HG03108 (cell line): ENCODE data around the gene B3GLCT.

Experiments
- ATAC-seq: cut with Tn5 transposase; IDR thresholded peaks from one replicate; pipeline ENCODE4 v1.9.1; 2021; ENCODE audit warnings: moderate library complexity; ENCODE audit not compliant: unreplicated experiment

B3GLCT gene

GRCh38 chr13:31267126-31267784 is 67.5 kb downstream of the B3GLCT start:
- ATAC-seq, result no peak

- ATAC-seq, result no peak
Measured at GRCh38 chr13:31274390-31274789, 74.6 kb downstream of the B3GLCT start.

- no peak for ATAC-seq
Measured at GRCh38 chr13:31276421-31276820, 76.6 kb downstream of the B3GLCT start.

- ATAC-seq, result no peak
Measured at GRCh38 chr13:31278869-31279268, 79.1 kb downstream of the B3GLCT start.

- ATAC-seq, result no peak
Measured at GRCh38 chr13:31282741-31283455, 83.1 kb downstream of the B3GLCT start.

GRCh38 chr13:31286930-31287329 is 87.2 kb downstream of the B3GLCT start:
- ATAC-seq, result no peak

GRCh38 chr13:31301119-31301518 is 101.3 kb downstream of the B3GLCT start:
- ATAC-seq, result no peak

- ATAC-seq, result no peak
Measured at GRCh38 chr13:31310356-31310755, 110.6 kb downstream of the B3GLCT start.

- no peak for ATAC-seq
Measured at GRCh38 chr13:31310786-31311185, 111.0 kb downstream of the B3GLCT start.

- ATAC-seq, result no peak
Measured at GRCh38 chr13:31311921-31312320, 112.1 kb downstream of the B3GLCT start.

- ATAC-seq, result no peak
Measured at GRCh38 chr13:31314961-31315360, 115.2 kb downstream of the B3GLCT start.

GRCh38 chr13:31320946-31321345 is 121.2 kb downstream of the B3GLCT start:
- ATAC-seq, result no peak

GRCh38 chr13:31321457-31321856 is 121.7 kb downstream of the B3GLCT start:
- ATAC-seq, result no peak

- no peak for ATAC-seq
Measured at GRCh38 chr13:31322026-31322425, 122.3 kb downstream of the B3GLCT start.

GRCh38 chr13:31322702-31323405 is 123.1 kb downstream of the B3GLCT start:
- ATAC-seq, result no peak

GRCh38 chr13:31327182-31327860 is 127.5 kb downstream of the B3GLCT start:
- ATAC-seq, result no peak

- ATAC-seq, result no peak
Measured at GRCh38 chr13:31328549-31329235, 128.9 kb downstream of the B3GLCT start.

- no peak for ATAC-seq
Measured at GRCh38 chr13:31330236-31330635, 130.5 kb downstream of the B3GLCT start.

GRCh38 chr13:31331068-31331467 is 131.3 kb downstream of the B3GLCT start:
- no peak for ATAC-seq

- no peak for ATAC-seq
Measured at GRCh38 chr13:31334547-31334946, 134.8 kb downstream of the B3GLCT start.
